Measurements from ENCODE around the gene RNF150.

The RNF150 gene

GRCh38 chr4:141124224-141124623 is 9.0 kb downstream of the RNF150 start:
- H3K27ac ChIP-seq (ENCODE audit: low read depth, low read length): no peak overlapping the region
- peaks cover 12% of the 10 kb centered on the region for H3K4me1 ChIP-seq (ENCODE audit: control insufficient read depth, insufficient read depth, low read length)
- H3K36me3 ChIP-seq (ENCODE audit: control insufficient read depth, insufficient read depth, low read length): no peaks in the 10 kb centered on the region
- no peaks in the 10 kb centered on the region for H3K27me3 ChIP-seq (ENCODE audit: control insufficient read depth, insufficient read depth, low read length)
- no peak overlapping the region for H3K9ac ChIP-seq (ENCODE audit: low read length)
- no peak overlapping the region for H3K4me3 ChIP-seq (ENCODE audit: low read length)

GRCh38 chr4:141121768-141122454 is 11.4 kb downstream of the RNF150 start:
- Histone ChIP-seq H3K9ac (ENCODE audit: low read length) (no peak overlapping the region), H3K4me1 (ENCODE audit: control insufficient read depth, insufficient read depth, low read length) (peaks cover 12% of the 10 kb centered on the region), H3K4me3 (ENCODE audit: low read length) (no peak overlapping the region), H3K27me3 (ENCODE audit: control insufficient read depth, insufficient read depth, low read length) (no peaks in the 10 kb centered on the region), H3K27ac (ENCODE audit: low read depth, low read length) (no peak overlapping the region), H3K36me3 (ENCODE audit: control insufficient read depth, insufficient read depth, low read length) (no peaks in the 10 kb centered on the region)

GRCh38 chr4:141121101-141121500 is 12.2 kb downstream of the RNF150 start:
- H3K4me3 ChIP-seq (ENCODE audit: low read length): no peak overlapping the region
- no peak overlapping the region for H3K27ac ChIP-seq (ENCODE audit: low read depth, low read length)
- peaks cover 8% of the 10 kb centered on the region for H3K4me1 ChIP-seq (ENCODE audit: control insufficient read depth, insufficient read depth, low read length)
- H3K36me3 ChIP-seq (ENCODE audit: control insufficient read depth, insufficient read depth, low read length): no peaks in the 10 kb centered on the region
- no peaks in the 10 kb centered on the region for H3K27me3 ChIP-seq (ENCODE audit: control insufficient read depth, insufficient read depth, low read length)
- no peak overlapping the region for H3K9ac ChIP-seq (ENCODE audit: low read length)

- H3K27ac ChIP-seq (ENCODE audit: low read depth, low read length): no peak overlapping the region
- H3K36me3 ChIP-seq (ENCODE audit: control insufficient read depth, insufficient read depth, low read length): no peaks in the 10 kb centered on the region
- no peak overlapping the region for H3K9ac ChIP-seq (ENCODE audit: low read length)
- no peaks in the 10 kb centered on the region for H3K27me3 ChIP-seq (ENCODE audit: control insufficient read depth, insufficient read depth, low read length)
- peaks cover 3% of the 10 kb centered on the region for H3K4me1 ChIP-seq (ENCODE audit: control insufficient read depth, insufficient read depth, low read length)
- H3K4me3 ChIP-seq (ENCODE audit: low read length): no peak overlapping the region
Observed at GRCh38 chr4:141120036-141120593, 13.2 kb downstream of the RNF150 start.

GRCh38 chr4:141119071-141119470 is 14.2 kb downstream of the RNF150 start:
- Histone ChIP-seq H3K27ac (ENCODE audit: low read depth, low read length) (no peak overlapping the region), H3K27me3 (ENCODE audit: control insufficient read depth, insufficient read depth, low read length) (no peaks in the 10 kb centered on the region), H3K4me3 (ENCODE audit: low read length) (no peak overlapping the region), H3K36me3 (ENCODE audit: control insufficient read depth, insufficient read depth, low read length) (no peaks in the 10 kb centered on the region), H3K4me1 (ENCODE audit: control insufficient read depth, insufficient read depth, low read length) (peaks cover 3% of the 10 kb centered on the region), H3K9ac (ENCODE audit: low read length) (no peak overlapping the region)

- no peak overlapping the region for H3K4me3 ChIP-seq (ENCODE audit: low read length)
- H3K27me3 ChIP-seq (ENCODE audit: control insufficient read depth, insufficient read depth, low read length): no peaks in the 10 kb centered on the region
- no peak overlapping the region for H3K9ac ChIP-seq (ENCODE audit: low read length)
Observed at GRCh38 chr4:141118381-141118780, 14.9 kb downstream of the RNF150 start.

GRCh38 chr4:141117935-141118334 is 15.3 kb downstream of the RNF150 start:
- no peaks in the 10 kb centered on the region for H3K36me3 ChIP-seq (ENCODE audit: control insufficient read depth, insufficient read depth, low read length)
- H3K4me3 ChIP-seq (ENCODE audit: low read length): no peak overlapping the region
- no peak overlapping the region for H3K27ac ChIP-seq (ENCODE audit: low read depth, low read length)
- no peak overlapping the region for H3K9ac ChIP-seq (ENCODE audit: low read length)
- no peaks in the 10 kb centered on the region for H3K27me3 ChIP-seq (ENCODE audit: control insufficient read depth, insufficient read depth, low read length)
- H3K4me1 ChIP-seq (ENCODE audit: control insufficient read depth, insufficient read depth, low read length): peaks cover 3% of the 10 kb centered on the region

More at GRCh38 chr4:141118381-141118780, 14.9 kb downstream of the RNF150 start:
- peaks cover 3% of the 10 kb centered on the region for H3K4me1 ChIP-seq (ENCODE audit: control insufficient read depth, insufficient read depth, low read length)
- H3K27ac ChIP-seq (ENCODE audit: low read depth, low read length): no peak overlapping the region
- no peaks in the 10 kb centered on the region for H3K36me3 ChIP-seq (ENCODE audit: control insufficient read depth, insufficient read depth, low read length)

GRCh38 chr4:141109983-141110382 is 23.3 kb downstream of the RNF150 start:
- Histone ChIP-seq H3K27ac (ENCODE audit: low read depth, low read length) (no peak overlapping the region), H3K4me1 (ENCODE audit: control insufficient read depth, insufficient read depth, low read length) (no peaks in the 10 kb centered on the region), H3K36me3 (ENCODE audit: control insufficient read depth, insufficient read depth, low read length) (no peaks in the 10 kb centered on the region), H3K27me3 (ENCODE audit: control insufficient read depth, insufficient read depth, low read length) (no peaks in the 10 kb centered on the region), H3K9ac (ENCODE audit: low read length) (no peak overlapping the region), H3K4me3 (ENCODE audit: low read length) (no peak overlapping the region)

- H3K4me1 ChIP-seq (ENCODE audit: control insufficient read depth, insufficient read depth, low read length): no peaks in the 10 kb centered on the region
- no peak overlapping the region for H3K4me3 ChIP-seq (ENCODE audit: low read length)
- no peaks in the 10 kb centered on the region for H3K27me3 ChIP-seq (ENCODE audit: control insufficient read depth, insufficient read depth, low read length)
- no peak overlapping the region for H3K27ac ChIP-seq (ENCODE audit: low read depth, low read length)
- H3K9ac ChIP-seq (ENCODE audit: low read length): no peak overlapping the region
- H3K36me3 ChIP-seq (ENCODE audit: control insufficient read depth, insufficient read depth, low read length): no peaks in the 10 kb centered on the region
Observed at GRCh38 chr4:141107927-141108326, 25.3 kb downstream of the RNF150 start.

- Histone ChIP-seq H3K4me1 (ENCODE audit: control insufficient read depth, insufficient read depth, low read length) (no peaks in the 10 kb centered on the region), H3K27me3 (ENCODE audit: control insufficient read depth, insufficient read depth, low read length) (no peaks in the 10 kb centered on the region), H3K9ac (ENCODE audit: low read length) (no peak overlapping the region), H3K36me3 (ENCODE audit: control insufficient read depth, insufficient read depth, low read length) (no peaks in the 10 kb centered on the region), H3K4me3 (ENCODE audit: low read length) (no peak overlapping the region), H3K27ac (ENCODE audit: low read depth, low read length) (no peak overlapping the region)
Observed at GRCh38 chr4:141102367-141102766, 30.9 kb downstream of the RNF150 start.

GRCh38 chr4:141101511-141101910 is 31.8 kb downstream of the RNF150 start:
- Histone ChIP-seq H3K4me3 (ENCODE audit: low read length) (no peak overlapping the region), H3K27ac (ENCODE audit: low read depth, low read length) (no peak overlapping the region), H3K9ac (ENCODE audit: low read length) (no peak overlapping the region), H3K4me1 (ENCODE audit: control insufficient read depth, insufficient read depth, low read length) (no peaks in the 10 kb centered on the region), H3K27me3 (ENCODE audit: control insufficient read depth, insufficient read depth, low read length) (no peaks in the 10 kb centered on the region), H3K36me3 (ENCODE audit: control insufficient read depth, insufficient read depth, low read length) (no peaks in the 10 kb centered on the region)

GRCh38 chr4:141099326-141099725 is 33.9 kb downstream of the RNF150 start:
- Histone ChIP-seq H3K36me3 (ENCODE audit: control insufficient read depth, insufficient read depth, low read length) (no peaks in the 10 kb centered on the region), H3K9ac (ENCODE audit: low read length) (no peak overlapping the region), H3K27ac (ENCODE audit: low read depth, low read length) (no peak overlapping the region), H3K4me3 (ENCODE audit: low read length) (no peak overlapping the region), H3K27me3 (ENCODE audit: control insufficient read depth, insufficient read depth, low read length) (no peaks in the 10 kb centered on the region), H3K4me1 (ENCODE audit: control insufficient read depth, insufficient read depth, low read length) (no peaks in the 10 kb centered on the region)

- Histone ChIP-seq H3K27me3 (ENCODE audit: control insufficient read depth, insufficient read depth, low read length) (no peaks in the 10 kb centered on the region), H3K27ac (ENCODE audit: low read depth, low read length) (no peak overlapping the region), H3K4me1 (ENCODE audit: control insufficient read depth, insufficient read depth, low read length) (no peaks in the 10 kb centered on the region), H3K36me3 (ENCODE audit: control insufficient read depth, insufficient read depth, low read length) (no peaks in the 10 kb centered on the region), H3K9ac (ENCODE audit: low read length) (no peak overlapping the region), H3K4me3 (ENCODE audit: low read length) (no peak overlapping the region)
Observed at GRCh38 chr4:141098163-141098562, 35.1 kb downstream of the RNF150 start.

All from rectal smooth muscle tissue (tissue), 1 donor.